ENCODE measurements around the gene UBE2J2. TPM values are rescaled to one million over a fixed set of nuclear protein-coding genes. Genes with fewer than 3 reads are reported as not detected.

UBE2J2 gene
- total RNA-seq, 1 experiment from 2014 or later = 62.1 TPM

DNA sequence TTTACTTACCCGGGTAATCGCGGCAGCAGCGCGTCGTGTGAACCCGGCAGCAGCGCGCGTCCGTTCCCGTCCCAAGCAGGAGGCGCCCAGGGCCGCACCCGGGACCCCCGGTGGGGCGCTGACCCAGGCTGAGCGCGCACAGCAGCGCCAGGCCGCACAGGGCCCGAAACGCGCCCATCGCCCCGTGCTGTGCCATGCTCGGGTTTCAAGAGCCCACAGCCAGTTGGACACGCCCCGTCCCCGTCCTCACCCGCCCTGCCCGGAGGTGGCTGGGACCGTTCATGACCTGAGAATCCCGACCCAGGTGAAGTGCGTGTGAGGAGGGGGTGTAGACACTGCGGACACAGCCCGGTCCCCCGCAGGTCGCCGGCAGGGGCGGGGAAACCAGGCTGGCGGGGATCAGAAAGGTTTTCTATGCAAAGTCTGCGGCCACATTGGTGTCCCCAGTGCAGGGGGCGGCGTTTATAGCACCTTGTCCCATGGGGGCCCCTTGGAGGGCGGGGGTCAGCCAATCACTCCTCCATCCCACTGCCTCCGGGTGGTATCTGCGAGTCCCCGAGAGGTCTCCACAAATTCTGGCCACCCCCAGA is 67.2 kb downstream of the UBE2J2 start, which contains the start of gene TNFRSF18:
Gene TNFRSF18 (minus strand): TSS at position 217 of the 590 bp plus-strand sequence. CDS start 21 bp downstream, at position 196.
- BruUV-seq (replicated peaks) = no TSS peak
- intact Hi-C loops (cut with micrococcal nuclease) = no loop called here
- TF ChIP-seq, protein P1, sequence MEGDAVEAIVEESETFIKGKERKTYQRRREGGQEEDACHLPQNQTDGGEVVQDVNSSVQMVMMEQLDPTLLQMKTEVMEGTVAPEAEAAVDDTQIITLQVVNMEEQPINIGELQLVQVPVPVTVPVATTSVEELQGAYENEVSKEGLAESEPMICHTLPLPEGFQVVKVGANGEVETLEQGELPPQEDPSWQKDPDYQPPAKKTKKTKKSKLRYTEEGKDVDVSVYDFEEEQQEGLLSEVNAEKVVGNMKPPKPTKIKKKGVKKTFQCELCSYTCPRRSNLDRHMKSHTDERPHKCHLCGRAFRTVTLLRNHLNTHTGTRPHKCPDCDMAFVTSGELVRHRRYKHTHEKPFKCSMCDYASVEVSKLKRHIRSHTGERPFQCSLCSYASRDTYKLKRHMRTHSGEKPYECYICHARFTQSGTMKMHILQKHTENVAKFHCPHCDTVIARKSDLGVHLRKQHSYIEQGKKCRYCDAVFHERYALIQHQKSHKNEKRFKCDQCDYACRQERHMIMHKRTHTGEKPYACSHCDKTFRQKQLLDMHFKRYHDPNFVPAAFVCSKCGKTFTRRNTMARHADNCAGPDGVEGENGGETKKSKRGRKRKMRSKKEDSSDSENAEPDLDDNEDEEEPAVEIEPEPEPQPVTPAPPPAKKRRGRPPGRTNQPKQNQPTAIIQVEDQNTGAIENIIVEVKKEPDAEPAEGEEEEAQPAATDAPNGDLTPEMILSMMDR (IDR thresholded peaks at IDR 0.05; ENCODE audit: unreplicated experiment) = no peak
- CTCF ChIA-PET = interaction anchor here (1.0 to 1.1 kb wide), 2 partner anchors 11 to 89 kb away, joined by 3 read pairs; no protein-coding TSS in a partner anchor
- Mint-ChIP-seq H3K9me3 (ENCODE audit: unreplicated experiment) (no peaks in the 10 kb centered on the region), H3K27me3 (ENCODE audit: insufficient read depth, unreplicated experiment) (no peaks in the 10 kb centered on the region), H3K27ac (ENCODE audit: low read depth, unreplicated experiment) (no peak within 1 kb of the TSS), H3K4me3 (ENCODE audit: unreplicated experiment) (no peak within 1 kb of the TSS), H3K36me3 (ENCODE audit: insufficient read depth, unreplicated experiment) (peaks cover 5% of the 10 kb centered on the region), H3K4me1 (ENCODE audit: insufficient read depth, unreplicated experiment) (peaks cover 15% of the 10 kb centered on the region)
- POLR2A ChIA-PET = interaction anchor here (0.6 to 1.2 kb wide), 2 partner anchors 32 to 51 kb away, joined by 3 read pairs; no protein-coding TSS in a partner anchor
- no peak for DNase-seq (ENCODE audit: unreplicated experiment)

DNA sequence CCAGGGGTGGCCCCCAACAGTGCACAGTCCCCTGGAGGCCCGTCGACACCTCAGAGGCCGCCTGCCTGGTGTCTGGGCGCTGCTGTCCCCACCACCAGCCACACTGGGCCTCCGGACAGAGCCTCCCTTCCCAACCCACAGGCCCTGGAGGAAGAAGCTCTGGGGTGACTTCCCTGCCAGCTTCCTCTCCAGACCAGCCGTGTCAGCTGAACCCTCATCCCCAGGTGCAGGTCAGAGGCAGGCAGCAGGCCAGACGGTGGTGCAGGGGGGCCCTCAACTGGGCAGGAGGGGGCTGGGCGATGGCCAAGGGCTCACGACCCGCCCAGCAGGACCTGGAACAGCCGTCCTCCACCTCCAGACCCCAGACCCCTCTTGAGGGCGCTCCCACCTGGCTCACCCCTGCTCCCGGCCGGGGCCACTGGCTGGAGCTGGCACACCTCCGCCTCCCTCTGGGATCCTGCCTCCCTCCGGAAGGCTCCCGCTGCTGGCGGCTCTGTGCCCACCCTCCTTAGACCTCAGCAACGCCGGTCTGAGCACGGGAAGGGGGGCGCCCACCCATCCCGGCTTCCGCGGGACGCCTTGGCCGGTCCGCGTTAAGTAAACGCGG is 67.8 kb downstream of the UBE2J2 start:
- Mint-ChIP-seq H3K9me3 (ENCODE audit: unreplicated experiment) (no peaks in the 10 kb centered on the region), H3K27me3 (ENCODE audit: insufficient read depth, unreplicated experiment) (no peaks in the 10 kb centered on the region), H3K27ac (ENCODE audit: low read depth, unreplicated experiment) (no peak overlapping the region), H3K4me1 (ENCODE audit: insufficient read depth, unreplicated experiment) (peaks cover 15% of the 10 kb centered on the region), H3K4me3 (ENCODE audit: unreplicated experiment) (no peak overlapping the region), H3K36me3 (ENCODE audit: insufficient read depth, unreplicated experiment) (peaks cover 5% of the 10 kb centered on the region)
- no peak for DNase-seq (ENCODE audit: unreplicated experiment)
- POLR2A ChIA-PET = interaction anchor here (0.6 kb wide), 1 partner anchor 52 kb away, joined by 3 read pairs; no protein-coding TSS in a partner anchor
- no TSS peak for BruUV-seq (replicated peaks)
- CTCF ChIA-PET = interaction anchor here (1.0 kb wide), 1 partner anchor 89 kb away, joined by 3 read pairs; no protein-coding TSS in a partner anchor
- intact Hi-C loops (cut with micrococcal nuclease) = no loop called here
- TF ChIP-seq, protein P1 (IDR thresholded peaks at IDR 0.05; ENCODE audit: unreplicated experiment) = no peak

DNA sequence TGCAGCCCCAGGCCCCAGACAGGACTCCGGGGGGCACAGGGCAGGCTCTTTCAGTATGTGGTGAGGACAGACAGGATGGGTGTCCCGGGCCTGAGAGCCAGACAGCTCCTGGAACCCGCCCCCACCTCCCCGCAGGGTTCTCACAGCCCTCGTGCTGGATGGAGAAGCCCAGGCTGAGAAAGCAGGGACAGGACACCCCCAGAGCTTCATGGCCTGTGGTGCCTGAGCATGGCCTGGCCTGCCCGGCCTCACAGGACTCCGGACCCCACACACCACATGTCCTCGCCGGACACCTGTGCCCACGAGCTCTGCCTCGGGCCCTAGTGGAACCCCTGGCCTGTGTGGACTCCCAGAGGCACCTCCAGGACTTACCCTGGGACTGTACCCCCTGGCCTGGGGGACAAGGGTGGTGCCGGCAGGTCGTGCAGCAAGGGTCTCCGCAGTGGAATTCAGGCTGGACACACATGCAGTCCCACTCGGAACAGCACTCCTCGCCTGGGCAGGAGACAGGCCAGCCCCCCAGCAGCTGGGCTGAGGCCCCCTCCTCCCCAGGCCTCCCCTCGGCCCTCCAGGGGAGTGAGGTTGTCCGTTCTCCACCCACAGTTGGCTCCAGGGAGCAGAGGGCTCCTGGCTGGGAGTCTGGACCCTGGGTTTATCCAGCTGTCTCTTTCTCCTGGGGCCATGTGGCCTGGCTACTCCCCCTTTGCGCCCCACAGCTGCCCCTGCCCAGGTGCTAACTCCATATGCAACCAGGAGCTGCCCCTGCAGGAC is 68.5 kb downstream of the UBE2J2 start:
- Mint-ChIP-seq H3K4me1 (ENCODE audit: insufficient read depth, unreplicated experiment) (peaks cover 15% of the 10 kb centered on the region), H3K4me3 (ENCODE audit: unreplicated experiment) (no peak overlapping the region), H3K27ac (ENCODE audit: low read depth, unreplicated experiment) (no peak overlapping the region), H3K9me3 (ENCODE audit: unreplicated experiment) (no peaks in the 10 kb centered on the region), H3K36me3 (ENCODE audit: insufficient read depth, unreplicated experiment) (peaks cover 5% of the 10 kb centered on the region), H3K27me3 (ENCODE audit: insufficient read depth, unreplicated experiment) (no peaks in the 10 kb centered on the region)
- DNase-seq (ENCODE audit: unreplicated experiment) = no peak
- no TSS peak for BruUV-seq (replicated peaks)
- ChIA-PET POLR2A (no interaction called here), CTCF (interaction anchor here (1.0 kb wide), 1 partner anchor 88 kb away, joined by 3 read pairs; no protein-coding TSS in a partner anchor)
- TF ChIP-seq, protein P1 (IDR thresholded peaks at IDR 0.05; ENCODE audit: unreplicated experiment) = no peak
- intact Hi-C loops (cut with micrococcal nuclease) = no loop called here

DNA sequence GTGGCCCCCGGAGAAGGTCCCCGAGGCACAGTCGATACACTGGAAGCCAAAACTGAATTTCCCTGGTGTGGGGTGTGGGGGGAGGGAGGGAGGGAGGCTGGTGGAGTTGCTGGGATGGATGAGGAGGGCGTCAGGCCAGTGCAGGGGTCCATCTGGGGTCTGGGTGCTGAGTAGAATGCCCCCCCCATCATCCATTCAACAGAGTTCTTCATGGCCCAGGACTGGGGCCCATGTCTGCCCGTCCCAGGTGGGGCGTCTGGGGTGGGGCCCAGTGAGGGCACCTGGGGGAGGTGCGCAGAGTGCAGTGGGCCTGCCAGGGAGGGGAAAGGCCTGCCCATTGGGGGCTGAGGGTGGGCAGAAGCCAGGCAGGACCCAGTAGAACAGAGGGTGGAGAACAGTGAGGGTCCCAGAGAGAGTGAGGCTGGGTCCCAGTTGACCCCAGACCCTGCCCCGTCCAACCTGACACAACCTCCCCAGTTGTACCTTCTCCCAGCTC is 69.2 kb downstream of the UBE2J2 start:
- Mint-ChIP-seq H3K36me3 (ENCODE audit: insufficient read depth, unreplicated experiment) (peaks cover 5% of the 10 kb centered on the region), H3K4me1 (ENCODE audit: insufficient read depth, unreplicated experiment) (peaks cover 15% of the 10 kb centered on the region), H3K27ac (ENCODE audit: low read depth, unreplicated experiment) (no peak overlapping the region), H3K4me3 (ENCODE audit: unreplicated experiment) (no peak overlapping the region), H3K27me3 (ENCODE audit: insufficient read depth, unreplicated experiment) (no peaks in the 10 kb centered on the region), H3K9me3 (ENCODE audit: unreplicated experiment) (no peaks in the 10 kb centered on the region)
- BruUV-seq (replicated peaks) = no TSS peak
- ChIA-PET POLR2A (no interaction called here), CTCF (no interaction called here)
- no peak for DNase-seq (ENCODE audit: unreplicated experiment)
- intact Hi-C loops (cut with micrococcal nuclease) = no loop called here
- TF ChIP-seq, protein P1 (IDR thresholded peaks at IDR 0.05; ENCODE audit: unreplicated experiment) = no peak

Data from MCF 10A (cell line).